ENCODE results near the gene POMT2.

DNA sequence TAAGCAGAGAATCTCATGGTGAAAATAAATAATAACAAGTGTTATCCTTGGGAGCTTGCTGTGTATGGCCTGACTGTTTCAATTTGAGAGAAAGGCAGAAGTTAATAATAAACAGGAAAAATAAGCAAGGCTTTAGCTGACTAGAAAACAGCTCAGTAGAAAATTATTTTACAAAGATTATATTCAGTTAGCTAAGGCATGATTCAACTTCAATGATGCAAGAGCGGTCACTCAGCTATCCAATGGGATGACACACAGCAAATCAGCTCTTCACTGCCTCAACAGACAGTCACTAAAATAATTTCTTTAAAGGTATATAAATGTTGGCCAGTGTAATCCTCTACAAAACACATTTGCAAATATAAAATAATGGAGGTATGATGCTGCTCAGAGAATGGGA lies 18.7 kb upstream of the POMT2 start:
- no peak for TF ChIP-seq NFRKB (IDR thresholded peaks at IDR 0.05)
- no peak for TF ChIP-seq TARDBP (IDR thresholded peaks at IDR 0.05)
- TF ChIP-seq HDGF (IDR thresholded peaks at IDR 0.05; ENCODE audit: borderline replicate concordance) = no peak
- no peak for TF ChIP-seq LEF1 (IDR thresholded peaks at IDR 0.05; ENCODE audit: borderline replicate concordance)
- TF ChIP-seq FOXK2 (IDR thresholded peaks at IDR 0.05) = no peak
- no peak for TF ChIP-seq SP1 (IDR thresholded peaks at IDR 0.05)
- no peak for TF ChIP-seq FOXA1 (IDR thresholded peaks at IDR 0.05)
- no peak for TF ChIP-seq ELF4 (IDR thresholded peaks at IDR 0.05)
- TF ChIP-seq, protein P1, sequence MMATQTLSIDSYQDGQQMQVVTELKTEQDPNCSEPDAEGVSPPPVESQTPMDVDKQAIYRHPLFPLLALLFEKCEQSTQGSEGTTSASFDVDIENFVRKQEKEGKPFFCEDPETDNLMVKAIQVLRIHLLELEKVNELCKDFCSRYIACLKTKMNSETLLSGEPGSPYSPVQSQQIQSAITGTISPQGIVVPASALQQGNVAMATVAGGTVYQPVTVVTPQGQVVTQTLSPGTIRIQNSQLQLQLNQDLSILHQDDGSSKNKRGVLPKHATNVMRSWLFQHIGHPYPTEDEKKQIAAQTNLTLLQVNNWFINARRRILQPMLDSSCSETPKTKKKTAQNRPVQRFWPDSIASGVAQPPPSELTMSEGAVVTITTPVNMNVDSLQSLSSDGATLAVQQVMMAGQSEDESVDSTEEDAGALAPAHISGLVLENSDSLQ (IDR thresholded peaks at IDR 0.05) = no peak
- TF ChIP-seq FOXM1 (IDR thresholded peaks at IDR 0.05; ENCODE audit: borderline replicate concordance) = no peak

Measured in HEK293T (cell line).